GM04504 (cell line): ENCODE measurements around the gene SLCO4A1.

ENCODE experiments used
- DNase-seq: peaks from one replicate; pipeline ENCODE4 v3.0.0-alpha.2; 2012; ENCODE audit warnings: low read depth

The SLCO4A1 gene

GRCh38 chr20:62653373-62653772 is 11.1 kb downstream of the SLCO4A1 start:
- no peak for DNase-seq

DNA sequence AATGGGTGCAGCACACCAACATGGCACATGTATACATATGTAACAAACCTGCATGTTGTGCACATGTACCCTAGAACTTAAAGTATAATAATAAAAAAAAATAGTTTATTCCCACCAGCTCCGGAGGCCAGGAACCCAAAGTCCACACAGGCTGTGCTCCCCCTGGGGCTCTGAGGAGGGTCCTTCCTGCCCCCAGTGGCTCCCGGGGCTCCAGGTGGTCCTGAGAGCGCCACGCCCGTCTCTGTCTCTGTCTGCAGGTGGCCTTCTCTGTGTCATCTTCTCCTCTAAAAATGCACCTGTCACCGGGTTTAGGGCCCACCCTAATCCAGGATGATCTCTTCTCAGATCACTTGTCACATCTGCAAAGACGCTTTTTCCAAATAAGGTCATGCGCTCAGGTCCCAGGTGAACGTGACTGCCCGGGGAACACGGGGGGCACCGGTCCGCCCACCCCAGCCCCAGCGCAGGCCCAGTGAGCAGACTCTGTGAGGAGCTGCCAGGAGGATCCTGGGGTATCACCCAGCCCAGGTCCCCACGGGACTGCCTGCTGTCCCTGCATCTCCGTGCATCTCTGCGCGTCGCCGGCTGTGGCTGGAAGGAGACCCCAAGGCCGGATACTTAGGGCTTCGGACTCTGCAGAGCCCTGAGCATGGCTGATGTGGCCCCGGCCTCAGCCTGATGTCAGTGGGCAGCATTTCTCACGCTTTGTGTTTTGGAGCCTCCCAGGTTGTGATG is 11.8 kb downstream of the SLCO4A1 start:
- no peak for DNase-seq

DNA sequence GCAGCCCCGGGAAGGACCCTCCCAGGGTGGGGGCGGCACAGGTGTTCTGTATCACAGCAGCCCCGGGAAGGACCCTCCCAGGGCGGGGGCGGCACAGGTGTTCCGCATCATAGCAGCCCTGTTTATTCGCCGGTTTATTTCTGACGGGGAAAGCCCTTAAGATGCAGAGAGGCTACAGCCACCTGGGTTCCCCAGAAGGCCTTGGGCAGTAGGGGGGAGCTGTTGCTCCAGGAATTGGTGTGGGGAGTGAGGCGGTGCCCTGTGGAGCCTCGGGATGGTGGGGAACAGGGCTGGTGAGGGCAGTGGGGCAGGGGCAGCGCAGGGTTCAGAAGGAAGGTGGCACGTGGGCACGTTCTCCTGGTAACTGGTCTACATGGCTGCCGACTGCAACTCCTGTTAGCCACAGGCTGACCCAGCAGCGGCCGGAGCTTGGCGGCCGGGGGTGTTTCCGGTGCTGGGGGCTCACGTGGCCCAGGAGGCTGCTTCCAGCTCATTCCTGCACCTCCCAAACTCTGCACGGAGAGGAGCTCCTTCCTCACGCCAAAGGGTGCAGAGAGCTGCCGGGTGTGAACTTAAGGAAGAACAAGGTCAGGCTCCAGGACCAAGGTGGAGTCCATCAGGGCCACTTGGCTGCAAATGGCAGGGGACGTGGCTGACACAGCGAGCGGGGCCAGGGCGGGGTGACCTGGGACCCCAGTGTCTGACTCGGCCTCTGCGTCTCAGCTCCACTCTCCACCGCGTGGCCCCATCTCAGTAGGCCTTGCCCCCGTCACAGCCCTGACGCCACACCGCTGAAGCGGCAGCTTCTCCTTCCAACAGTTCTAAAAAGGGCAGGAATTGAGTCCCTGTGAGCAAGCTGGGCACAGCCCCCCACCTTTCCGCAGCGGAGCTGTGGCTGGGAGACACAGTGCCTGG is 13.2 kb downstream of the SLCO4A1 start:
- no peak for DNase-seq

GRCh38 chr20:62656197-62656918 is 14.1 kb downstream of the SLCO4A1 start:
- DNase-seq: no peak

GRCh38 chr20:62656919-62657588 is 14.8 kb downstream of the SLCO4A1 start:
- no peak for DNase-seq

DNA sequence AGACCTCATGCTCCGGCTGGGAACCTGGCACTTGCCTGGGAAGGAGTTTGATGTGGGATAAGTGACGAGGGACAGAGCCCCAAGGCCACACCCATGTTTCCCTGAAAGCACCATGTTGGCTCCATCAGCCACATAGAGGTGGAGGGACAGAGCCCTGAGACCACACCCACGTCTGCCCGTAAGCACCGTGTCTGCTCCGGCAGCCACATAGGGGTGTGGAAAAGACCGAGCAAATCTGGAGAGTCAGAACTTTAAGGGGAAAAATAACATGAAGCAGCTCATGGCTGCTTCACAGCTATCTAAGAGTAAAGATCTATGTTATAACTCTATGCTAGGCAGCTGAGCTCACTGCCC is 15.3 kb downstream of the SLCO4A1 start:
- DNase-seq: no peak

GRCh38 chr20:62657956-62658355 is 15.7 kb downstream of the SLCO4A1 start:
- no peak for DNase-seq

DNA sequence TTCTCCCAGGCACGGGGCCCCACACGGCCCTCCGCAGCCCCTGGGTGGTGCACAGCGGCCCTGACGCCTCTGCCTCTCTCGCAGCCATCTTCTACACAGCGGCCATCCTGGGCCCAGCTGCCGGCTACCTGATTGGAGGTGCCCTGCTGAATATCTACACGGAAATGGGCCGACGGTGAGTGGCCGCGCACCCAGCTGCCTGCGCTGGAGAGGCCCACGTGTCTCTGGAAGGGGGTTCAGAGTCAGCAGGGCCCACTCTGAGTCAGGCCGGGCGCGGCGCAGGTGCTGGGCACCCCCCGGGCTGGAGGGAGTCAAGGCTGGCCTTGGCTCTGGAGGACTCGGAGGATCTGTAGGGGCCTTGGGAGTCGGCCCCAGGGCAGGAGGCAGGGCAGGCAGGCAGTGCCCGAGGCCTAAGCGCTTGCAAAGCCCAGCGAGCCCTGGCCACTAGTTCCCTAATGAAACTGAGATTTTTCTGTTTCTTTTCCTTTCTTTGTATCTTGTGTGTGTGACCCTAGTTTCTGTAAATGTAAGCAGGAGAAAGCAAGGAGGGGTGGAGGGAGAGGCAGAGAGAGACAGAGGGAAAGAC is 16.4 kb downstream of the SLCO4A1 start:
- no peak for DNase-seq

DNA sequence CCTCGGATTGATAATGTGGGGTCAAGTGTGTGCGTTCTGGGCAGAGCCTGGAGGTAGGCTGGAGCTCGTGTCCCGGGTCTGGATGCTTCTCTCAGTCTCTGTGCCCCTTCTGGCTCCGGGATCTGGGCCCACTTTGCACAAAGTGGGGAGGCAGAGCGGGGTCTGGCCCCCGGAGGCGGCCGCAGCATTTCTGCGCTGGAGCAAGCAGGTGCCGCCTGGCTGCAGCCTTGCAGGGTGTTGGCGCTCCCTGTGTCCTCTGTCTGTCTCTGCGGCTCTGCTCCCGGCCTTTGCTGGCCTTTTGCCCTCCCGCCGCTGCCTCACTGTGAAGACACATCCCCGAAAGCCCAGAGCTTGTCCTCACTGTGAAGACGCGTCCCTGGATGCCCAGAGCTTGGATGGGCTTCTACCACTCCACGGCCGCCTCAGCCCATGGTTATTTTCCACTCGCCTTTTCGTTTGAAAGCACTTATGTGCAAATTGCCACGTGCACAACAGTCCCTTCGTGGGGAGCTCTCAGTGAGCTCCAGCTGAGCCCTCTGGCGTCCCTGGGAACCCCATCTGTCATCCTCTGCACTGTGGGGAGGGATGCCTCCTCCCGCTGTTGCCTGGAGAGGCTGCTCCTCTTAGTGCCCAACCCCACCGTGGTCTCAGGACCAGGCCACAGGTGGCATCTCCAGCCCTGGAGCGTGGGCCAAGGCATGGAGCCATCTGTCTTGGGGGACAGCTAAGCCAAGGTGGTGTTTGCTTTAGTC is 17.4 kb downstream of the SLCO4A1 start:
- no peak for DNase-seq

DNA sequence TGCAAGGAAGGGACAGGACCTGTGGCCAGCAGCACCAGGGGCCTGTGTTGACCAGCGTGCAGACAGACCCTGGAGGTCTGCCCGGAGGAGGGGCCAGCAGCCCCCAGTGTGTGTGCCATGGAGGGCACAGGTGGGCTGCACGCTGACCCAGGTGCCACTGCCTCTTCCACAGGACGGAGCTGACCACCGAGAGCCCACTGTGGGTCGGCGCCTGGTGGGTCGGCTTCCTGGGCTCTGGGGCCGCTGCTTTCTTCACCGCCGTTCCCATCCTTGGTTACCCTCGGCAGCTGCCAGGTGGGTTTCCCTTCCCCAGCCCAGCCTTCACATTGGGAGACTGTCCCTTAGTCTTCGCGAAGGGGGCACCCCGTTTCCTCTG is 17.9 kb downstream of the SLCO4A1 start:
- no peak for DNase-seq

DNA sequence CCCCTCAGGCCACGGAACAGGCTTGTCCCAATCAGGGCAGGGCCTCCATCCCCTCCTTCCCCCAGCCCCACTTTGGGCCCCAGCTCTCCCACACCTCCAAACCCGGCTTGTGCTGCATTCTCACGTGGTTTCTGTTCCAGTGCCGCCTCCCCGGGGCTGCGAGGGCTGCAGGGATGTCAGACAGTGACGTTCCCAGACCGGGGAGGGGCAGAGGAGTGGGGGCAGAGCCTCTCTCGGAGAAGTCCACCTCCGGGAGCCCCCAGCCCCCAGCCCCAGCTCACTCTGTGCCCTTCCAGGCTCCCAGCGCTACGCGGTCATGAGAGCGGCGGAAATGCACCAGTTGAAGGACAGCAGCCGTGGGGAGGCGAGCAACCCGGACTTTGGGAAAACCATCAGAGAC is 18.5 kb downstream of the SLCO4A1 start:
- DNase-seq: no peak

- DNase-seq: no peak
Measured at GRCh38 chr20:62661647-62662046, 19.3 kb downstream of the SLCO4A1 start.

DNA sequence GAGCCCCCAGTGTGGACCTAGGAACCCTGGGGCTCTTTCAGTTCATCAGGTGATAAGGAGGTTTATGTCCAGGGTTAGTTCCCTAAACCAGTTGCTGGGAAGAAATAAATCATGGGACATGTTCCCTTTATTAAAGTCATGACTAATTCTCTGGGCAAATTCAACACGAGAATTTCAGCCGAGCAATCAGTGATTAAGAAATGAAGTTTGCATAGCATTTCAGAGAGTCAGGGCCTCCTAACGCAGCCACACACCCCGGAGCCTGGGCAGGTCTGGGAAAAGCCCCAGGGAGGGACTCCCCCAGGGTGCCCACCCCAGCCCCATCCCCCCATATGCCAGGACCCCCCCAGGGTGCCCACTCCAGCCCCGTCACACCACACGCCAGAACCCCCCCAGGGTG is 20.1 kb downstream of the SLCO4A1 start:
- peak; percentile 80 for DNase-seq

DNA sequence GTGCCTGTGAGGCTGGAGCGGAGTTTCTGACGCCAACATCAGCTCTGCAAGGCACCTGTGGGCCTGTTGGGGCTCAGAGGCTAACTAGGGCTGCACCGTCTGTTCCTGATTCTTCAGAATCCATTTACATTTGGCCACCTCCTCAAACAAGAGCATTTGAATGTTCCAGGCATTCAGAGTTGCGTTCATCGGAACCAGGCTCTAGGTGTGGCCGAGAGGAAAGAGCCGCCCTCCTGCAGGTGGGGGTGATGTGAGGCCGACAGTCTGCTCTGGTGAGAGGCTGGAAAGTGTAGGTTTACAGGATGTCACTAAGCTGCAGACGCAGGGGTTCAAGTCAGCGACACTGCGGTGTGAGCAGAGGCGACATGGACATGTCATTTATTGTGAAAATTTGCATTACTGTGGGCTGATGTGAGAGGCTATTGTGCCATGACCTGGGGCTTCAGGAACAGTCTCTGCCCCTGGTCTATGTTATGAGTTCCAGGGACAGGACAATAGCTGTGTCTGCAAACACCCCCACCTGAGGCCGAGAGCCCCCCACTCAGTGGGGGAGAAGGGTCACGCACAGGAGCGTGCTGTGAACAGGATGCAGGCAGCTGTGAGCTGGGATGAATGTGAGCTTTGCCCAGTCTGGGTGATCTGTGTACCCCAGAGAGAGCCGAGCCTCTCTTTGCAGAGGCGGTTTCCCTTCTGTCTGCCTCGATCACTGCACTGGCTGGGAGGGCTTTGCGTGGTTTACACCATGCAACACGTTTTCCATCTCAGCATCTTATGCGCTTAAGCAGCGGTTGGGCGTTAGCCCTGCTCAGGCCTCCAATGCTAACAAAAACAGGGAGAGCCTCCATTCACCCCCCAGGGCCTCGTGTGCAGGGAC is 21.1 kb downstream of the SLCO4A1 start:
- DNase-seq: no peak

DNA sequence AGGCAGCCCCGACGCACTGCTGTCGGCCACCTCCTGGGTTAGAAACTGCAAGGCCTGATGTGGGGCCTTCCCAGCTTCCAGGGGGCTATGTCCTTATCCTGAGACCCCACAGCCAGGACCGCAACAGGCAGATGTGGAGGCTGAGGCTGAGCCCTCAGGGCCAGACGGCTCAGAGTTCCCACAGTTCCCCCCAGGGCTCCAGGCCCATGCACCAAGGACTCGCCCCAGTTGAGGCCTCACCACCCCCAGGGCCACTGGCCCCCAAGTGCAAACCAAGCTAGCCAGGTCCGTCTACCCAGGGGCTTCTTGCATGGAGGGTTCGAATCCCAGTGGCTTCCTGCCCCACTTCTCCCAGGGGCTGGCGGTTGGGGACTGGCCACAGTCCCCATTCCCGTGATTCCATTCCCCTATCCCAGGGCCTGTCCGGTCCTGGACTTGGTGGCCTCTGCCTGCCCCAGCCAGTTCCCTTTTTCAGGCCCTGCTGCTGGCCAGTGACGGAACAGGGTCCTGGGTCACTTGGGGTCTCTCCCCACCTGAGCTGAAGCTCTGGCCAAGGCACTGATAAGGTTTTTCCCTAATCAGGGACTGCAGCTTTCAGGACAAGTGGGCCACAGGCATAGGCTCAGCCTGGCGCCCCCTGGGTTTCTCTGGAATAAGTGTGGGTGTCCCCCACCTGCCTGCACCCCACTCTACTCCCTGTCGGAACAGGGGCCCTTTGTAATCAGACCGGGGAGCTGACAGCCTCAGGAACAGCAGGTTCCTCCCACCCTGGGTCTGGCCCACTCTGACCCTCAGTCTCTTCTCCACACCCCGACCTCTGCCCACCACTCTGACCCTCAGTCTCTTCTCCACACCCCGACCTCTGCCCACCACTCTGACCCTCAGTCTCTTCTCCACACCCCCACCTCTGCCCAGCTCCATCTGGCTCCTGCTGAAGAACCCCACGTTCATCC is 22.0 kb downstream of the SLCO4A1 start:
- DNase-seq: no peak

GRCh38 chr20:62665153-62665754 is 23.0 kb downstream of the SLCO4A1 start:
- no peak for DNase-seq

GRCh38 chr20:62665826-62666735 is 23.8 kb downstream of the SLCO4A1 start:
- no peak for DNase-seq
